Activated CD4-positive, alpha-beta memory T cell treated with anti-CD3 and anti-CD28 coated beads for 36 hours (primary cell): ENCODE results near the gene ZIM2. TPM values are rescaled to one million over a fixed set of nuclear protein-coding genes. Genes with fewer than 3 reads are reported as not detected.

ENCODE experiments used
- CTCF ChIA-PET: fragments of 350-600 bp; sonication (Branson Sonifier 250); formaldehyde crosslinking; loops from one replicate; lab custom pipeline; 2021; ENCODE audit warnings: antibody characterized with exemption, inconsistent platforms; lab: Charles Lee
- POLR2A ChIA-PET: fragments of 350-600 bp; sonication (Branson Sonifier 250); formaldehyde crosslinking; loops from one replicate; lab custom pipeline; 2021; ENCODE audit warnings: antibody characterized with exemption; lab: Charles Lee
- DNase-seq: peaks from one replicate; pipeline ENCODE4 v3.0.0-alpha.2; 2020
- H3K27ac Mint-ChIP-seq: one replicate; pipeline ENCODE4 v1.8.0; 2021; ENCODE audit warnings: mixed read lengths
- H3K27me3 Mint-ChIP-seq: one replicate; pipeline ENCODE4 v1.8.0; 2021; ENCODE audit warnings: mixed read lengths
- H3K36me3 Mint-ChIP-seq: one replicate; pipeline ENCODE4 v1.8.0; 2021; ENCODE audit warnings: mixed read lengths
- H3K4me1 Mint-ChIP-seq: one replicate; pipeline ENCODE4 v1.8.0; 2021; ENCODE audit warnings: low read depth, mixed read lengths
- H3K4me3 Mint-ChIP-seq: one replicate; pipeline ENCODE4 v1.8.0; 2021; ENCODE audit warnings: mild to moderate bottlenecking, mixed read lengths
- H3K9me3 Mint-ChIP-seq: one replicate; pipeline ENCODE4 v1.8.0; 2021; ENCODE audit warnings: mixed read lengths
- intact Hi-C: fragments of 100-400 bp; cut with micrococcal nuclease; formaldehyde crosslinking; loops from one replicate; pipeline ENCODE4 v1.15.1; 2023
- total RNA-seq, 2 experiments: library from RNA; stranded (reverse); gene quantifications; one replicate each; pipeline ENCODE4 v1.2.3, GENCODE V29; 2021

The ZIM2 gene
- total RNA-seq, 2 experiments from 2014 or later: not detected

DNA sequence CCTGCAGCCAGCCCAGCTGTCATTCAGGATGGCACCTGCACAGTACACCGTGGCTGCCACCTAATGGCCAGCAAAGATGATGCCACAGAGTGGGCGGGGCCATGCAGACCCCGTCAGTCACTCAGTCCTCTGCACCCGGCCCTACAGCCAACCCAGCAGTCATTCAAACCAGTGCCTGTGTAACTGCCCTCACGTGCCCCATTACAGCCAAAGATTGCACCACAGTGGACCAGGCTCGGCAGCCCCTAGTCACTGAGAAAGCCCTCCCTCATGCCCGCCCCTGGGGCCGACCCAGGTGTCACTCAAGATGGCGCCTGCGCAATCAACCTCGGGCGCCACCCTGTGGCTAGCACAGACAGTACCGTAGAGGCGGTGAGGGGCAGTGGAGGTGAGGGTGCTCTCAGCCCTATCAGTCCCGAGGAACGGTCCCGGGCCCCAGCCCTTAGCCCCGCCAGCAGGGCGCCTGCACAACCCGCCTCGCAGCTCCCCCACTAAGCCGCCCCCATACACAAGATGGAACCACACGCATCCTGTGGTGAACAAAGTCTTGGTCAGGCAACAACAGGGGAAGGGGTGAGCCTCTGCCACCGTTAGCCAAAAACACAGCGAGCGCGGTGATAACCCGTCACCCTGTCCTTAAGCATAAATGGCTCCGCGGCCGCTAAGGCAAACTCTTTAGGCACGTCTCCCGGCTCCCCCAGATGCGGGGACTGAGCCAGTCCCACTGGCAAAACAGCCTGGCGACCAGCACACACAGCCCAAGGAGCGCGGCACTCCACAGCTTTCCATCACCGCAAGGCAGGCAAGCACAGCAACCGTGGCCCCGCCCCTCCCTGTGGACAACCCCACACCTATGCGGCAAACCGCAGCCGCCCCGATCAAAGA lies 2.3 kb downstream of the ZIM2 start:
- H3K36me3 Mint-ChIP-seq: peaks cover 27% of the 10 kb centered on the region
- peaks cover 7% of the 10 kb centered on the region for H3K27me3 Mint-ChIP-seq
- H3K4me1 Mint-ChIP-seq: no peaks in the 10 kb centered on the region
- ChIA-PET POLR2A (no interaction called here), CTCF (no interaction called here)
- no peak overlapping the region for H3K27ac Mint-ChIP-seq
- H3K4me3 Mint-ChIP-seq: no peak overlapping the region
- peak; percentile 12 for DNase-seq
- peaks cover 60% of the 10 kb centered on the region for H3K9me3 Mint-ChIP-seq
- intact Hi-C loops: no loop called here

DNA sequence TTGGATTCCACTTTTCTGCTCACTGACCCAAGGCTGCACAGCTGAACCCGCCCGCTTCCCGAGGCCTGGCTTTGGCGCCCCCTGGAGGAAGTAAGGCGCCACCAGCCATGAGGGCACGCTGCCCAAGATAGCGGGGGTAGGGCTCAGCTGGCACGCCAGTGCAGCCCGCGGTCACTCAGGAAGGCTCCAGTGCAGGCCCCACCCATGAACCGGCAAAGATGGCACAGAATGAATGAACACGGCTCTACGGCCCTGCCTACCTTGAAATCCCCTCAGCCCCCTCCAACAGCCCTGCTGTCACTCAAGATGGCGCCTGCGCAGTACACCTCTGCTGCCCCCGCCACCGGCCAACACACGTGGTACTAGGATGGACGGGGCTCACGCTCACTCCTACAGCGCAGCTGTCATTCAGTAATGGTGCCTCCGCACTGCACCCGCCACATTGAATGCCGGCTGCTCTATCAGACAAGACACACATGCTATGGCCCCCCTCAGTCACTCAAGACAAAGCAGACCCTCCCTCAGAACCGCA lies 3.0 kb downstream of the ZIM2 start:
- Mint-ChIP-seq H3K4me3 (no peak overlapping the region), H3K27ac (no peak overlapping the region), H3K9me3 (peaks cover 64% of the 10 kb centered on the region), H3K27me3 (peaks cover 7% of the 10 kb centered on the region), H3K4me1 (no peaks in the 10 kb centered on the region), H3K36me3 (peaks cover 27% of the 10 kb centered on the region)
- intact Hi-C loops: no loop called here
- ChIA-PET CTCF (no interaction called here), POLR2A (no interaction called here)
- DNase-seq: no peak

DNA sequence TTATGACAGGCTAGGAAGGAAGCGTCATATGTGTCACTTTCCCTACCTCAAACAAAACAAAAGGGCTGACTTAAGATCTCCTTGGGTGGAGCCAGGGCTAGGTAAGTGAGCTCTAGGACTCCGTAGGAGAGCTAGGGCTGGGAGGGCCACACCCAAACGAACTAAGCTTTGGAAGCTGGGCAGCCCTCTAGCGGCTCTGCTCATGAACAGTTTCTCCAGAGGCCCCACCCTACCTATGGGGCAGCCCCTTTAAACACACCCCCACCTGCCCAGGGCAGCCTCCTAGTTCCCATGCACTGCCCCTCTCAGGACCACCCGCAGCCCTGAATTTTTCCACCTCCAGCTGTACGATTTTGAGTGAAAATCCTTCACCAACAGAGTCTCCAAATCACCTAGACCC lies 3.5 kb downstream of the ZIM2 start:
- peaks cover 69% of the 10 kb centered on the region for H3K9me3 Mint-ChIP-seq

DNA sequence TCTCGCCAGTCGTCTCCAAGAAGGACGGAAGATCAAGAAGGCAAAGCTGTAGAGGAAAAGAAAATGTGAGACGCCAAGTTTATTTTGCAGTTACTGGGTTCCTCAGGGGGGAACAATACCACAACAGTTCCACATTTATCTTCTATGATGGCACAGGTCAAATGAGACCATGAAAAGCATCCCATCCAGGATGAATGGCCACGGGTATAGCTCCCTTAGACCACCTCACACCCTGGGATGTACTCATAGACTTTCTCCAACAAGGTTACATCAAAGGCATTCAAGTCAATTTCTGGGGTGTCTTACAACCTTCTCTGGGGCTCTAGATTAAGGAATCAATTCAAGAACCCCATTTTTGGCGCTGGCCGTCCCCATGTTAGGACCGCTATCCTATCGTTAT lies 4.5 kb downstream of the ZIM2 start:
- DNase-seq: no peak
- no peak overlapping the region for H3K4me3 Mint-ChIP-seq
- H3K4me1 Mint-ChIP-seq: no peaks in the 10 kb centered on the region
- peaks cover 24% of the 10 kb centered on the region for H3K36me3 Mint-ChIP-seq
- no peak overlapping the region for H3K27ac Mint-ChIP-seq
- intact Hi-C loops: no loop called here
- H3K27me3 Mint-ChIP-seq: peaks cover 7% of the 10 kb centered on the region
- peaks cover 62% of the 10 kb centered on the region for H3K9me3 Mint-ChIP-seq
- ChIA-PET POLR2A (interaction anchor here (0.7 kb wide), 1 partner anchor 603 kb away, joined by 3 read pairs; no protein-coding TSS in a partner anchor), CTCF (no interaction called here)

More for the DNA sequence above, 3.5 kb downstream of the ZIM2 start:
- Mint-ChIP-seq H3K36me3 (peaks cover 27% of the 10 kb centered on the region), H3K4me3 (no peak overlapping the region), H3K4me1 (no peaks in the 10 kb centered on the region), H3K27ac (no peak overlapping the region), H3K27me3 (peaks cover 7% of the 10 kb centered on the region)
- CTCF ChIA-PET: no interaction called here
- intact Hi-C loops: no loop called here
- no peak for DNase-seq
- POLR2A ChIA-PET: interaction anchor here (0.7 kb wide), 1 partner anchor 602 kb away, joined by 3 read pairs; no protein-coding TSS in a partner anchor

DNA sequence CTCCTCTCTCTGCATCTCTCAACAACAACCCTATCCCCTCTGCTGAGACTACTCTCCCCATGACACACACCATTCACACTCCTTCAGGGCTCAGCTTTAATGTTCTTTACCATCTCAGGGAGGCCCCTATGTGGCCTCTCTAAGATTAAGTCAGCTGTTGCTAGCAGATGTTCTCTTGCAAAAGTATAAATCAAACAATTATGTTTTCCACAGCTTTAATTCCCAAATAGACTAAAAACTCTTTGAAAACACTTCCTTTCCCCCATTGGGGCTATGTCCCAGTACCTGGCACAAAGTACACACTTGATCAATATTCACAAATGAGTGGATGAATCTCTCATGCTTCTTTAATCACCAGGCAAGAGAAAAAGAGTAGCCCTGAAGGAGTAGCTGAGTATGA lies 5.1 kb downstream of the ZIM2 start:
- DNase-seq: no peak
- no peak overlapping the region for H3K27ac Mint-ChIP-seq
- CTCF ChIA-PET: no interaction called here
- POLR2A ChIA-PET: no interaction called here
- no peaks in the 10 kb centered on the region for H3K4me1 Mint-ChIP-seq
- peaks cover 22% of the 10 kb centered on the region for H3K36me3 Mint-ChIP-seq
- H3K4me3 Mint-ChIP-seq: no peak overlapping the region
- H3K9me3 Mint-ChIP-seq: peaks cover 60% of the 10 kb centered on the region
- H3K27me3 Mint-ChIP-seq: peaks cover 4% of the 10 kb centered on the region
- intact Hi-C loops: no loop called here

DNA sequence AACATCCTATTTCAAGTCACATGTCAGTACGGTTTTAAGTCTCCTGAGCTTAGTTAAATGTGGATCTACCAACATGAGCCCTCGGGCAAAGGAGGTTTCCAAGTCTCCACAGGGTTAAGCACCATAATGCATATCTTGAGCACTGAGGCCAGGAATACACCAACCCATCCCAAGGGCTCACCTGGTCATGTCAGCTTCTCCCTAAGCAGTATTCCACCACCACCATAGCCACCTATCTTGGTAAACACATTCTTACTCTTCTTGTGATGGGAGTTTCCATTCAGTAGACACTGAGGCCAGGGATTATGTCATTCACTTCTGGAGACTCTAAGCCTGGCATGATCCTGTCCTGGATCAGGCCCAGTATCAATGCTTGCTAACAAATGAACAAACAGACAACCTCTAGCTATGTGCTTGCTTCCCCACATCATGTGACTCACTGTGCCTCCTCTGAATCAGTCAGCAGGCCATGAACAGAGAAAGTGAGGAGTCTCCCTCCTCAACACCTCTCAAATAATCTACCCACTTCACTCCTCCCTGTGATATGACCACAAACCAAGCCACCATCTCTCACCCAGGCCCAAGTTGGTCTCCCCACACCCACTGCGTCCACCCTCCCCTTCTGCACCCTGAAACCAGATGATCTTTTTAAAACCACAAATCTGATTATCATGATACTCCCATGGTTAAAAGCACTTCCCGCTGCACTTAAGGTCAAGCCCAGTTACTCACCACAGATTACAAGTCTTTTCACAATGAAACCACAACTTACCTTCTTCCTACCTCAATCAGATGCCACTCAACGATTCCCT lies 5.8 kb downstream of the ZIM2 start:
- POLR2A ChIA-PET: no interaction called here
- H3K4me3 Mint-ChIP-seq: no peak overlapping the region
- intact Hi-C loops: no loop called here
- H3K27me3 Mint-ChIP-seq: peaks cover 4% of the 10 kb centered on the region
- H3K9me3 Mint-ChIP-seq: peaks cover 65% of the 10 kb centered on the region
- H3K27ac Mint-ChIP-seq: no peak overlapping the region
- peaks cover 22% of the 10 kb centered on the region for H3K36me3 Mint-ChIP-seq
- H3K4me1 Mint-ChIP-seq: no peaks in the 10 kb centered on the region
- no peak for DNase-seq
- CTCF ChIA-PET: no interaction called here

DNA sequence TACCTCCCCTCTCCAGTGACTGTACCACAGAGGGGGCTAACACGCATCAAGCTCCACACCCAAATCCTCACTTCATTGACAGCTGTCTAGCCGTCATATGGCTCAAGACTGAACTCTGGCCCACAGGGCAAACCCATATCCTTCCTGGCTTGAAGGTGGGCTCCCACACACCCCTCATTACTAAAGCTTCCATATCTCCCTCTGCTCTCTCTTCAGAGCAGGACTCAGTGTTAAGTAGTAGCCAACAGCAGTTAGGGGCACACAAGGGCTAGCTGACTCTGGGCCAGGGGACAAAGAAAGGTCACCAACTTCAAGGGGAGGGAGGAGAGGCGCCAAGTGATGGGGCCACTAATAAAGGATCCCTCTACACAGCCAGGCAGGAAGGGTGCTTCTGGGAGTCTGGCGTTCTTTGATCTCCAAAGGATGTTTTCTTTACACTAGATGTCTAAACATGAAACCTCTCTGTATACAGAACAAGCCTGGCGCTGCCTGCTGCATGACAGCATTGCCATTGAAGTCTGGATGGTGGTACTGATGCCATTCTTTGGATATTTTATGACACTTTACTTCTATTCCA lies 8.1 kb downstream of the ZIM2 start:
- POLR2A ChIA-PET: no interaction called here
- H3K27ac Mint-ChIP-seq: no peak overlapping the region

DNA sequence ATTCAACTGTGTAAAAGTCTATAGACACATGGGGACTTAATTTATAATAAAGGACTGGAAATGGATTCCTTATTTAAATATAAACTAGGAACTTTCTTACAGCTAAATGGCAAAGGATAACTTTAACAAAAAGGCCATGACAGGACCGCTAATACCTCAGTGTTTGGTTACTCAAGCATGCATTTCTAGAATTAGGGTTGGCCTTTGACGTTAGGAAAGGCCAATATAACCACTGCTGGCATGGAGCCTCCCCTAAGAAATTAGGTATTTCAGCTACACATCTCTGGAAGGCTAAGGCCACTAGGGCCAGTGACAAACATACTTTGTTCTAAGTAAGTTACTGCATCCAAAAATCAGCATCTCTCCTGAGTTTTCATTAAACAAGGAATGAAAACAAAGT lies 9.3 kb downstream of the ZIM2 start:
- intact Hi-C loops: no loop called here
- POLR2A ChIA-PET: no interaction called here
- Mint-ChIP-seq H3K27me3 (no peaks in the 10 kb centered on the region), H3K36me3 (no peaks in the 10 kb centered on the region), H3K4me1 (no peaks in the 10 kb centered on the region), H3K4me3 (no peak overlapping the region), H3K27ac (no peak overlapping the region), H3K9me3 (peaks cover 58% of the 10 kb centered on the region)
- CTCF ChIA-PET: no interaction called here
- DNase-seq: no peak

More for the DNA sequence above, 8.1 kb downstream of the ZIM2 start:
- Mint-ChIP-seq H3K4me1 (no peaks in the 10 kb centered on the region), H3K27me3 (peaks cover 2% of the 10 kb centered on the region), H3K9me3 (peaks cover 62% of the 10 kb centered on the region), H3K36me3 (peaks cover 7% of the 10 kb centered on the region), H3K4me3 (no peak overlapping the region)
- CTCF ChIA-PET: no interaction called here
- intact Hi-C loops: no loop called here
- no peak for DNase-seq

DNA sequence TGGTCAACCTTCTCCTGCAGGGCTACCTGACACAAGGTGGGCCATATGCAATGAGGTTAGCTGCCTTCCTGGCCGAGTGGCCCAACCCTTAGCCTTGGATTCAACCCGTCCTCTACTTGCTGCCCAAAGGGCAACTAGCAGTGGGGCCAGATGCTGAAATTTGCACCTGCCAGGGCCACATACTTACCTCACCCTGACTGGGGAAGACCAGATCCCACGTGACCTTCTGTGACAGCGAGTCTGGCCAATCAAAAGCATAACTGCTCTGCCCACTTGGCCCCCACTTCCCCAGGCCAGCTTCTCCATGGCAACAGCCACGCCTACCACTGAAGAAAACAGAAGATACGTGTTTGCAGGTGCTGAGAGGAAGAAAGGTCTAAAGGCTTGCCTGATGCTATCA lies 10.9 kb downstream of the ZIM2 start:
- Mint-ChIP-seq H3K9me3 (peaks cover 42% of the 10 kb centered on the region), H3K27me3 (no peaks in the 10 kb centered on the region), H3K36me3 (no peaks in the 10 kb centered on the region), H3K4me3 (no peak overlapping the region), H3K27ac (no peak overlapping the region), H3K4me1 (no peaks in the 10 kb centered on the region)
- DNase-seq: no peak
- ChIA-PET POLR2A (no interaction called here), CTCF (no interaction called here)
- intact Hi-C loops: no loop called here

DNA sequence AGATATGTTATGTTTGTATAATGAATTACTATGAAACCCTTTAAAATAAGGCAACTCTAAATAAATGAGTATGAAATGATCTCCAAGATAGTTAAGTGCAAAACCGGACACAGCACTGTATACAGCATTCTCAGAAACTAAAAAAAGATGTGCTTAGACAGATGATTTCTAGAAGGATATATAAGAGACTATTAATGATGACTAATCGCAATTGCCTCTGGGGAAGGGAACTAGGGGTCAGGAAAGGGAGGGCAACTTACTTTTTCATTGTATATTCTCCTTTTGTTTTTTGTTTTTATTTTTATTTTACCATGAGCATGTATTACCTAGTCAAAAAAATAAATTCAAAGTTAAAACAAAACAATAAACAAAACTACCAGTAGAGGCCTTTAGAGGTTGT lies 12.8 kb downstream of the ZIM2 start:
- POLR2A ChIA-PET: no interaction called here
- H3K4me1 Mint-ChIP-seq: no peaks in the 10 kb centered on the region
- intact Hi-C loops: no loop called here
- no peak overlapping the region for H3K27ac Mint-ChIP-seq
- H3K36me3 Mint-ChIP-seq: no peaks in the 10 kb centered on the region
- no peaks in the 10 kb centered on the region for H3K27me3 Mint-ChIP-seq
- peaks cover 31% of the 10 kb centered on the region for H3K9me3 Mint-ChIP-seq
- CTCF ChIA-PET: no interaction called here
- no peak overlapping the region for H3K4me3 Mint-ChIP-seq
- no peak for DNase-seq

DNA sequence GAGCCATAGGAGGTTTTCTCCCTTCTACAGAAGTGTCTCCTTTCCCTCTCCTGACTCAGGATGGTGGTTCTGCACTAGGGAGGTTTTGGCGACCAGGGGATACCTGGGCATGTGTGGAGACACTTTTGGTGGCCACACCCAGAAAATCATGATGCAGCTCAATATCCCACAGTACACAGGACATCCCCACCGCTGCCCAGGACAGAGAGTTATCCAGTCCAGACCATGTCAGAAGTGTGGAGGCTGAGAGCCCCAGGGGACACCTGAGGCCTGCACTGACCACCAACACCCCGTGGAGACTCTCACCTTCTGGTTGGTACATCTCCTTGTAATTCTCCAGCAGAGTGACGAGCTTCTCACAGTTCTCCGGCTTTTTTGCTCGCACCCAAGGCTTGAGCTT lies 16.6 kb downstream of the ZIM2 start:
- no peak for DNase-seq
- POLR2A ChIA-PET: no interaction called here
- intact Hi-C loops: no loop called here
- Mint-ChIP-seq H3K9me3 (peaks cover 36% of the 10 kb centered on the region), H3K4me1 (no peaks in the 10 kb centered on the region), H3K27ac (no peak overlapping the region), H3K27me3 (no peaks in the 10 kb centered on the region), H3K36me3 (no peaks in the 10 kb centered on the region), H3K4me3 (no peak overlapping the region)
- CTCF ChIA-PET: no interaction called here

DNA sequence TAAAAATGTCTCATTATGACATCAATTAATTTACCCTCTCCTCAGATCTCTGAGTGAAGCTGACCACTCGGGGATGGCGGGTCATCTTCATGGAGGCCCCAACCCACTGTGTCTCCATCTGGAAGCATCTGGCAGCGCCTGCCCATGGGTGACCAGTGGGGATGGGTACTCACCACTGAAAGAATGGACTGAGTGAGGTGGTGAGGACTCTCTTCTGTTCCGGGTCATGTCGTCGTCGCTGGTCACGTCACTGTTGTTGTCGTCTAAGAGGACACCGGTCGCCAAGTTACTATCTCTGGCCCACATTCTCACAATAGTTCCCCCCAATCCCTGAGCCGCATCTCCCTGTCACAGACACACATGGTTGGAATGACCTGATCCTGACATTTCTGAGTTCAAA lies 17.1 kb downstream of the ZIM2 start:
- no peaks in the 10 kb centered on the region for H3K27me3 Mint-ChIP-seq
- H3K36me3 Mint-ChIP-seq: no peaks in the 10 kb centered on the region
- no peak for DNase-seq
- intact Hi-C loops: no loop called here
- ChIA-PET POLR2A (no interaction called here), CTCF (no interaction called here)
- H3K9me3 Mint-ChIP-seq: peaks cover 41% of the 10 kb centered on the region
- H3K27ac Mint-ChIP-seq: no peak overlapping the region
- no peaks in the 10 kb centered on the region for H3K4me1 Mint-ChIP-seq
- no peak overlapping the region for H3K4me3 Mint-ChIP-seq
